ENCODE results near the gene PAX3.

GRCh38 chr2:222179592-222179991 lies 119.2 kb downstream of the PAX3 start:
- TF ChIP-seq EZH2 (IDR thresholded peaks at IDR 0.05) (no peak), CTCF (IDR thresholded peaks at IDR 0.05) (no peak), EZH2phosphoT487 (IDR thresholded peaks at IDR 0.05) (no peak)

All from neural progenitor cell (in vitro differentiated cells).